Stimulated activated CD8-positive, alpha-beta memory T cell treated with anti-CD3 and anti-CD28 coated beads, Interleukin-15, amount 100 ng/mL, for 48 hours (primary cell): ENCODE data around the gene CD163L1.
"Not testable (repeated sequence)": the region's sequence is repeated elsewhere in the genome, so short reads cannot be mapped to it uniquely, and the experiment has no call there.

Experiments used
- DNase-seq, 2 donors: peaks; one replicate each; pipeline ENCODE4 v3.0.0-alpha.2; 2020; ENCODE audit warnings: low read depth in 2 of 2

Gene CD163L1

GRCh38 chr12:7444076-7444475 lies at the start of gene CD163L1:
TSS of gene CD163L1 (minus strand) at chr12:7444153. CDS start at chr12:7444127, 26 bp downstream.
- DNase-seq = no peak

- DNase-seq = no peak
These were observed 49.1 kb upstream of the CD163L1 start for GRCh38 chr12:7493006-7493405.

- no peak for DNase-seq
These were observed 42.6 kb upstream of the CD163L1 start for GRCh38 chr12:7486512-7486911.

GRCh38 chr12:7485095-7485494 lies 41.1 kb upstream of the CD163L1 start:
- DNase-seq = no peak

GRCh38 chr12:7483343-7483742 lies 39.4 kb upstream of the CD163L1 start:
- no peak for DNase-seq

- DNase-seq = no peak
These were observed 35.8 kb upstream of the CD163L1 start for GRCh38 chr12:7479771-7480170.

GRCh38 chr12:7472060-7472459 lies 28.1 kb upstream of the CD163L1 start:
- no peak for DNase-seq

GRCh38 chr12:7460375-7461259 lies 16.7 kb upstream of the CD163L1 start:
- DNase-seq = peak in 1 of 2 donors; percentile 8

GRCh38 chr12:7459973-7460372 lies 16.0 kb upstream of the CD163L1 start:
- DNase-seq = no peak

- no peak for DNase-seq
These were observed 7.8 kb upstream of the CD163L1 start for GRCh38 chr12:7451756-7452155.

- DNase-seq = no peak
These were observed 6.7 kb upstream of the CD163L1 start for GRCh38 chr12:7450667-7451066.

- DNase-seq = no peak
These were observed 4.1 kb upstream of the CD163L1 start for GRCh38 chr12:7448099-7448498.

GRCh38 chr12:7444537-7444936 lies 584 bp upstream of the CD163L1 start:
- no peak for DNase-seq

- DNase-seq = no peak
These were observed 2.7 kb downstream of the CD163L1 start for GRCh38 chr12:7441216-7441615.

GRCh38 chr12:7439579-7440505 lies 4.1 kb downstream of the CD163L1 start:
- DNase-seq = peak; percentile 32 to 38

GRCh38 chr12:7438291-7438995 lies 5.5 kb downstream of the CD163L1 start:
- not testable (repeated sequence) for DNase-seq

GRCh38 chr12:7437494-7437893 lies 6.5 kb downstream of the CD163L1 start:
- not testable (repeated sequence) for DNase-seq

- DNase-seq = no peak
These were observed 9.3 kb downstream of the CD163L1 start for GRCh38 chr12:7434670-7435069.

GRCh38 chr12:7433276-7433822 lies 10.6 kb downstream of the CD163L1 start:
- DNase-seq = no peak

- no peak for DNase-seq
These were observed 11.8 kb downstream of the CD163L1 start for GRCh38 chr12:7431993-7432685.

- DNase-seq = no peak
These were observed 32.6 kb downstream of the CD163L1 start for GRCh38 chr12:7411343-7411742.
